Esophagus muscularis mucosa (tissue), 4 donors: ENCODE results near the gene IRX2. TPM values are rescaled to one million over a fixed set of nuclear protein-coding genes. Genes with fewer than 3 reads are reported as not detected.

Experiments used
- DNase-seq: peaks from one replicate; pipeline ENCODE4 v3.0.0-alpha.2; 2017; ENCODE audit errors: extremely low spot score
- H3K27ac ChIP-seq, 4 donors: fragments of 200-600 bp; sonication (generic); replicated peaks in 1 of 4; 1 replicate in 3 of 4; 2 replicates in 1 of 4; pipeline ENCODE4 v1.5.1; 2016 to 2019; ENCODE audit warnings: mild to moderate bottlenecking in 1 of 4
- H3K27me3 ChIP-seq, 4 donors: fragments of 200-600 bp; sonication (generic); one replicate each; pipeline versions ENCODE4 v1.5.1 to v1.6.0; 2016 to 2019
- H3K36me3 ChIP-seq, 4 donors: fragments of 200-600 bp; sonication (generic); one replicate each; pipeline ENCODE4 v1.5.1; 2016 to 2019
- H3K4me1 ChIP-seq, 4 donors: fragments of 200-600 bp; sonication (generic); one replicate each; pipeline ENCODE4 v1.5.1; 2016 to 2019
- H3K4me3 ChIP-seq, 4 donors: fragments of 200-600 bp; sonication (generic); 1 replicate in 2 of 4; 2 replicates in 2 of 4; pipeline ENCODE4 v1.5.1; 2016 to 2019; ENCODE audit warnings: mild to moderate bottlenecking in 4 of 4, moderate library complexity in 1 of 4
- H3K9me3 ChIP-seq, 4 donors: fragments of 200-600 bp; sonication (generic); 1 replicate in 3 of 4; 2 replicates in 1 of 4; pipeline ENCODE4 v1.5.1; 2016 to 2019
- CTCF ChIP-seq, 3 experiments: fragments of 200-600 bp in 2 of 3; fragments of 450-650 bp in 1 of 3; sonication (generic) in 2 of 3; IDR thresholded peaks; one replicate each; pipeline ENCODE4 v1.5.1; 2017 to 2019; ENCODE audit warnings: antibody characterized with exemption in 3 of 3, mild to moderate bottlenecking in 2 of 3, moderate library complexity in 1 of 3
- EP300 ChIP-seq: sonication (generic); formaldehyde crosslinking; IDR thresholded peaks from one replicate; pipeline ENCODE4 v1.6.1; 2017; ENCODE audit warnings: antibody characterized with exemption
- POLR2A ChIP-seq: fragments of 450-650 bp; IDR thresholded peaks from one replicate; pipeline ENCODE4 v1.6.1; 2017; ENCODE audit warnings: antibody characterized with exemption, moderate library complexity, mild to moderate bottlenecking, low read depth
- POLR2AphosphoS5 ChIP-seq, 2 donors: sonication (generic); formaldehyde crosslinking; IDR thresholded peaks; one replicate each; pipeline ENCODE4 v1.6.1; 2017; ENCODE audit warnings: antibody characterized with exemption in 2 of 2
- WGBS: methylation state at CpG from one replicate; pipeline ENCODE4 v1.1.5; 2018; 5-methylcytosine and 5-hydroxymethylcytosine counted together
- intact Hi-C: fragments of 100-400 bp; cut with DNase I; formaldehyde crosslinking; loops from one replicate; pipeline ENCODE4 v1.15.1; 2023
- total RNA-seq, 4 donors: library from RNA; depleted of rRNA; stranded (reverse); fragments of >200 nt; gene quantifications; one replicate each; pipeline versions ENCODE4 v1.1.0 to v1.2.1, GENCODE V29; 2016

Gene IRX2
- total RNA-seq, 4 donors from 2014 or later: 0.17 to 0.26 TPM; not detected in 2

GRCh38 chr5:2773327-2773726 lies 21.9 kb upstream of the IRX2 start:
- DNase-seq: peak; percentile 77
- 74% methylated on average over 6 of the region's 6 CpGs for WGBS
- intact Hi-C loops: no loop called here
- Histone ChIP-seq H3K36me3 (no peaks in the 10 kb centered on the region), H3K4me1 (no peaks in the 10 kb centered on the region), H3K9me3 (no peaks in the 10 kb centered on the region), H3K27ac (no peak overlapping the region), H3K27me3 (peaks cover 0 to 17% (median 0%) of the 10 kb centered on the region in 4 donors), H3K4me3 (no peak overlapping the region)
- TF ChIP-seq POLR2A: no peak
- no peak for TF ChIP-seq POLR2AphosphoS5 (IDR thresholded peaks at IDR 0.05)
- TF ChIP-seq CTCF (IDR thresholded peaks at IDR 0.05): no peak
- no peak for TF ChIP-seq EP300

GRCh38 chr5:2767089-2767488 lies 15.6 kb upstream of the IRX2 start:
- Histone ChIP-seq H3K4me3 (no peak overlapping the region), H3K27ac (no peak overlapping the region), H3K4me1 (no peaks in the 10 kb centered on the region), H3K9me3 (no peaks in the 10 kb centered on the region), H3K27me3 (peaks cover 0 to 37% (median 0%) of the 10 kb centered on the region in 4 donors), H3K36me3 (no peaks in the 10 kb centered on the region)
- intact Hi-C loops: no loop called here
- no peak for TF ChIP-seq EP300
- 81% methylated on average over 6 of the region's 6 CpGs for WGBS
- peak; percentile 82 for DNase-seq

- WGBS: 89% methylated on average over 15 of the region's 15 CpGs
- Histone ChIP-seq H3K36me3 (no peaks in the 10 kb centered on the region), H3K4me3 (no peak overlapping the region), H3K4me1 (no peaks in the 10 kb centered on the region), H3K27me3 (peaks cover 0 to 55% (median 2%) of the 10 kb centered on the region in 4 donors), H3K27ac (no peak overlapping the region), H3K9me3 (no peaks in the 10 kb centered on the region)
- peak; percentile 77 for DNase-seq
- TF ChIP-seq POLR2AphosphoS5 (IDR thresholded peaks at IDR 0.05) (no peak), POLR2A (no peak), CTCF (IDR thresholded peaks at IDR 0.05) (no peak), EP300 (no peak)
- intact Hi-C loops: no loop called here
These were observed 13.1 kb upstream of the IRX2 start for GRCh38 chr5:2764581-2764980.

GRCh38 chr5:2763533-2763794 lies 12.0 kb upstream of the IRX2 start:
- no peak for TF ChIP-seq EP300
- TF ChIP-seq CTCF (IDR thresholded peaks at IDR 0.05): no peak
- no peak for TF ChIP-seq POLR2AphosphoS5 (IDR thresholded peaks at IDR 0.05)
- TF ChIP-seq POLR2A: no peak
- DNase-seq: no peak
- Histone ChIP-seq H3K4me3 (no peak overlapping the region), H3K4me1 (no peaks in the 10 kb centered on the region), H3K9me3 (no peaks in the 10 kb centered on the region), H3K27ac (no peak overlapping the region), H3K36me3 (no peaks in the 10 kb centered on the region), H3K27me3 (peaks cover 0 to 66% (median 6%) of the 10 kb centered on the region in 4 donors)
- 63% methylated on average over 4 of the region's 4 CpGs for WGBS
- intact Hi-C loops: no loop called here

GRCh38 chr5:2762744-2763532 lies 11.5 kb upstream of the IRX2 start:
- intact Hi-C loops: no loop called here
- peak; percentile 91 for DNase-seq
- Histone ChIP-seq H3K4me3 (no peak overlapping the region), H3K27me3 (peaks cover 0 to 71% (median 7%) of the 10 kb centered on the region in 4 donors), H3K9me3 (no peaks in the 10 kb centered on the region), H3K4me1 (no peaks in the 10 kb centered on the region), H3K36me3 (no peaks in the 10 kb centered on the region), H3K27ac (no peak overlapping the region)
- 60% methylated on average over 11 of the region's 12 CpGs for WGBS
- TF ChIP-seq CTCF (IDR thresholded peaks at IDR 0.05) (no peak), POLR2AphosphoS5 (IDR thresholded peaks at IDR 0.05) (no peak), POLR2A (no peak), EP300 (no peak)
